Right atrium auricular region (tissue), 2 donors: ENCODE results near the gene GNG7. TPM values are rescaled to one million over a fixed set of nuclear protein-coding genes. Genes with fewer than 3 reads are reported as not detected.

Experiments used
- DNase-seq: peaks from one replicate; pipeline ENCODE4 v3.0.0-alpha.2; 2019; ENCODE audit warnings: low spot score
- H3K27ac ChIP-seq, 2 donors: fragments of 200-600 bp; sonication (generic); 1 replicate in 1 of 2; 2 replicates in 1 of 2; pipeline ENCODE4 v1.5.1; 2016 to 2019
- H3K27me3 ChIP-seq, 2 donors: fragments of 200-600 bp; sonication (generic); one replicate each; pipeline versions ENCODE4 v1.5.1 to v1.6.0; 2017 to 2019
- H3K36me3 ChIP-seq: fragments of 200-600 bp; sonication (generic); one replicate; pipeline ENCODE4 v1.5.1; 2016
- H3K4me1 ChIP-seq, 2 donors: fragments of 200-600 bp; sonication (generic); one replicate each; pipeline versions ENCODE4 v1.5.1 to v1.6.0; 2017 to 2019
- H3K4me3 ChIP-seq, 2 donors: fragments of 200-600 bp; sonication (generic); 1 replicate in 1 of 2; 2 replicates in 1 of 2; pipeline ENCODE4 v1.5.1; 2017 to 2019; ENCODE audit warnings: mild to moderate bottlenecking in 1 of 2, moderate library complexity in 1 of 2
- H3K9me3 ChIP-seq, 2 donors: fragments of 200-600 bp; sonication (generic); one replicate each; pipeline ENCODE4 v1.5.1; 2019
- CTCF ChIP-seq, 2 donors: fragments of 200-600 bp; sonication (generic); IDR thresholded peaks; one replicate each; pipeline ENCODE4 v1.5.1; 2019; ENCODE audit warnings: antibody characterized with exemption in 2 of 2
- microRNA-seq, 2 donors: library from miRNA; unstranded; fragments of <30 nt; microRNA quantifications; one replicate each; pipeline ENCODE4, GENCODE V29; 2016 to 2017; ENCODE audit warnings: borderline number of aligned reads in 2 of 2, borderline replicate concordance in 1 of 2
- total RNA-seq, 2 donors: library from RNA; depleted of rRNA; stranded (reverse); fragments of >200 nt; gene quantifications; one replicate each; pipeline ENCODE4 v1.1.0, GENCODE V29; 2016

GNG7 gene
- total RNA-seq, 2 donors from 2014 or later: 18.0 to 22.8 TPM

GRCh38 chr19:2461751-2462634 is 240.5 kb downstream of the GNG7 start:
- H3K27ac ChIP-seq: peak overlapping the region; percentile 36 to 60
- no peak for TF ChIP-seq CTCF (IDR thresholded peaks at IDR 0.05)
- no peak for DNase-seq
- no peaks in the 10 kb centered on the region for H3K9me3 ChIP-seq
- peak overlapping the region; percentile 30 to 56 for H3K4me3 ChIP-seq
- H3K36me3 ChIP-seq: no peaks in the 10 kb centered on the region
- peaks cover 0 to 23% of the 10 kb centered on the region in 2 donors for H3K4me1 ChIP-seq
- no peaks in the 10 kb centered on the region for H3K27me3 ChIP-seq

Small RNAs within 50 kb of the gene (microRNA-seq; reads per million reads assigned to microRNA genes)
- gene MIR7850: 0 reads per million in 2 donors

Other genes with a start within 250 kb of the GNG7 start
- gene LMNB2, start 245.7 kb downstream of the GNG7 start, total RNA-seq: 10 to 100 TPM in 1 of 2 donors, 1 to 10 TPM in 1; 9.9 to 16.2 TPM
- gene GADD45B, start 226.6 kb downstream of the GNG7 start, total RNA-seq: 100 to 1,000 TPM; 205 to 218 TPM
- gene DIRAS1, start 18.7 kb upstream of the GNG7 start, total RNA-seq: 10 to 100 TPM; 36.5 to 58.0 TPM
- gene SLC39A3, start 37.3 kb upstream of the GNG7 start, total RNA-seq: 10 to 100 TPM; 22.9 to 38.0 TPM
- gene SGTA, start 80.6 kb upstream of the GNG7 start, total RNA-seq: 10 to 100 TPM; 52.3 to 60.9 TPM
- gene THOP1, start 82.8 kb upstream of the GNG7 start, total RNA-seq: 10 to 100 TPM; 33.9 to 45.8 TPM
- gene ZNF554, start 117.2 kb upstream of the GNG7 start, total RNA-seq: 1 to 10 TPM; 3.5 to 6.0 TPM
- gene ZNF555, start 138.8 kb upstream of the GNG7 start, total RNA-seq: 1 to 10 TPM; 5.5 to 5.9 TPM
- not detected for gene ZNF556, start 164.6 kb upstream of the GNG7 start, total RNA-seq
- 1 to 10 TPM; 1.6 to 1.8 TPM for gene ZNF57, start 198.2 kb upstream of the GNG7 start, total RNA-seq
- gene ZNF77, start 242.3 kb upstream of the GNG7 start, total RNA-seq: 1 to 10 TPM; 1.7 to 4.2 TPM